ENCODE results near the gene MLKL. TPM values are rescaled to one million over a fixed set of nuclear protein-coding genes. Genes with fewer than 3 reads are reported as not detected.

Gene MLKL
- total RNA-seq, 3 donors from 2014 or later = 13.3 to 22.6 (median 14.9) TPM

- DNase-seq (ENCODE audit: low spot score in 2 of 2) = no peak
- intact Hi-C loops (cut with DNase I; ENCODE audit: low total_unique reads) = no loop called here
- no peak overlapping the region for H3K4me3 ChIP-seq
- no peaks in the 10 kb centered on the region for H3K9me3 ChIP-seq
- no peaks in the 10 kb centered on the region for H3K36me3 ChIP-seq
- peaks cover 0 to 3% of the 10 kb centered on the region in 2 donors for H3K4me1 ChIP-seq
- TF ChIP-seq POLR2AphosphoS5 (IDR thresholded peaks at IDR 0.05) = no peak
- TF ChIP-seq CTCF (IDR thresholded peaks at IDR 0.05) = no peak
- TF ChIP-seq POLR2A (IDR thresholded peaks at IDR 0.05) = no peak
- no peak overlapping the region for H3K27ac ChIP-seq
- H3K27me3 ChIP-seq = no peaks in the 10 kb centered on the region
These were observed 41.4 kb upstream of the MLKL start for GRCh38 chr16:74742051-74742481.

GRCh38 chr16:74740795-74741304, 40.2 kb upstream of the MLKL start:
- Histone ChIP-seq H3K4me3 (peak overlapping the region in 1 of 3 donors; percentile 26), H3K27me3 (no peaks in the 10 kb centered on the region), H3K27ac (peak overlapping the region; percentile 27 to 30), H3K4me1 (peaks cover 0 to 3% of the 10 kb centered on the region in 2 donors), H3K9me3 (no peaks in the 10 kb centered on the region), H3K36me3 (no peaks in the 10 kb centered on the region)
- TF ChIP-seq POLR2AphosphoS5 (IDR thresholded peaks at IDR 0.05) (peak in 1 of 3 donors; percentile 18), POLR2A (IDR thresholded peaks at IDR 0.05) (no peak), CTCF (IDR thresholded peaks at IDR 0.05) (no peak)
- DNase-seq (ENCODE audit: low spot score in 2 of 2) = peak; percentile 72 to 76
- intact Hi-C loops (cut with DNase I; ENCODE audit: low total_unique reads) = no loop called here

- Histone ChIP-seq H3K27me3 (no peaks in the 10 kb centered on the region), H3K9me3 (no peaks in the 10 kb centered on the region), H3K4me1 (peaks cover 0 to 3% of the 10 kb centered on the region in 2 donors), H3K36me3 (no peaks in the 10 kb centered on the region), H3K4me3 (no peak overlapping the region), H3K27ac (no peak overlapping the region)
- intact Hi-C loops (cut with DNase I; ENCODE audit: low total_unique reads) = loop anchor here (10.0 kb wide), 1 partner anchor 604 kb away; no protein-coding TSS in a partner anchor
- no peak for TF ChIP-seq CTCF (IDR thresholded peaks at IDR 0.05)
- no peak for TF ChIP-seq POLR2A (IDR thresholded peaks at IDR 0.05)
- no peak for TF ChIP-seq POLR2AphosphoS5 (IDR thresholded peaks at IDR 0.05)
- DNase-seq (ENCODE audit: low spot score in 2 of 2) = no peak
These were observed 38.6 kb upstream of the MLKL start for GRCh38 chr16:74739275-74739674.

GRCh38 chr16:74738816-74739215, 38.2 kb upstream of the MLKL start:
- intact Hi-C loops (cut with DNase I; ENCODE audit: low total_unique reads) = loop anchor here (10.0 kb wide), 1 partner anchor 604 kb away; no protein-coding TSS in a partner anchor
- no peaks in the 10 kb centered on the region for H3K9me3 ChIP-seq
- H3K4me3 ChIP-seq = no peak overlapping the region
- H3K27me3 ChIP-seq = no peaks in the 10 kb centered on the region
- H3K4me1 ChIP-seq = peaks cover 0 to 3% of the 10 kb centered on the region in 2 donors
- TF ChIP-seq CTCF (IDR thresholded peaks at IDR 0.05) (no peak), POLR2AphosphoS5 (IDR thresholded peaks at IDR 0.05) (no peak), POLR2A (IDR thresholded peaks at IDR 0.05) (no peak)
- DNase-seq (ENCODE audit: low spot score in 2 of 2) = no peak
- H3K36me3 ChIP-seq = no peaks in the 10 kb centered on the region
- H3K27ac ChIP-seq = no peak overlapping the region

- intact Hi-C loops (cut with DNase I; ENCODE audit: low total_unique reads) = loop anchor here (10.0 kb wide), 1 partner anchor 603 kb away; no protein-coding TSS in a partner anchor
- Histone ChIP-seq H3K27me3 (no peaks in the 10 kb centered on the region), H3K36me3 (no peaks in the 10 kb centered on the region), H3K4me1 (peaks cover 0 to 3% of the 10 kb centered on the region in 2 donors), H3K27ac (no peak overlapping the region), H3K9me3 (no peaks in the 10 kb centered on the region), H3K4me3 (no peak overlapping the region)
- no peak for TF ChIP-seq POLR2A (IDR thresholded peaks at IDR 0.05)
- no peak for TF ChIP-seq POLR2AphosphoS5 (IDR thresholded peaks at IDR 0.05)
- TF ChIP-seq CTCF (IDR thresholded peaks at IDR 0.05) = no peak
- DNase-seq (ENCODE audit: low spot score in 2 of 2) = no peak
These were observed 37.5 kb upstream of the MLKL start for GRCh38 chr16:74738113-74738541.

All from breast epithelium (tissue), 4 donors.